IMR-90 (cell line): ENCODE data around the gene USP24. TPM values are rescaled to one million over a fixed set of nuclear protein-coding genes. Genes with fewer than 3 reads are reported as not detected.

Experiments used
- ATAC-seq: fragments of 200-7000 bp; cut with Tn5 transposase; 2 replicates; pipeline ENCODE4 v1.9.1; 2020; ENCODE audit warnings: low read depth, mild to moderate bottlenecking, moderate library complexity
- BruUV-seq: library from RNA; stranded (reverse); fragments of 400-500 nt; replicated peaks from 2 replicates; lab custom pipeline; 2021; lab: Mats Ljungman, UMichigan
- CTCF ChIA-PET: fragments of 300-600 bp; formaldehyde crosslinking; extraction: SDS; loops from one replicate; lab custom pipeline; 2021; ENCODE audit warnings: antibody characterized with exemption; lab: Yijun Ruan, JAX
- POLR2A ChIA-PET: fragments of 300-600 bp; sonication (Branson Sonifier 250); formaldehyde crosslinking; loops from one replicate; lab custom pipeline; 2022; ENCODE audit warnings: antibody characterized with exemption; ENCODE audit not compliant: unreplicated experiment; lab: Charles Lee
- DNase-seq: peaks from one replicate; pipeline ENCODE4 v3.0.0; 2013
- H2AFZ ChIP-seq: replicated peaks from 2 replicates; pipeline ENCODE3; 2013; ENCODE audit warnings: low read length, mild to moderate bottlenecking; ENCODE audit not compliant: poor library complexity
- H2AK5ac ChIP-seq: 2 replicates; pipeline ENCODE4 v1.6.1; 2013; ENCODE audit warnings: low read depth, low read length, inconsistent platforms
- H2AK9ac ChIP-seq: replicated peaks from 2 replicates; pipeline ENCODE3; 2013; ENCODE audit warnings: mild to moderate bottlenecking, low read depth, low read length, moderate library complexity; ENCODE audit not compliant: poor library complexity
- H2BK120ac ChIP-seq: 2 replicates; pipeline ENCODE4 v1.6.1; 2013; ENCODE audit warnings: low read depth, low read length, inconsistent platforms
- H2BK15ac ChIP-seq: 3 replicates; pipeline ENCODE4 v1.6.1; 2013; ENCODE audit warnings: low read depth, low read length, inconsistent platforms
- H2BK20ac ChIP-seq: 2 replicates; pipeline ENCODE4 v1.6.1; 2013; ENCODE audit warnings: low read depth, mild to moderate bottlenecking, inconsistent platforms, low read length, moderate library complexity
- H2BK5ac ChIP-seq: 2 replicates; pipeline ENCODE4 v1.6.1; 2013; ENCODE audit warnings: mild to moderate bottlenecking, low read depth, low read length, inconsistent platforms; ENCODE audit not compliant: poor library complexity, severe bottlenecking
- H3K14ac ChIP-seq: replicated peaks from 2 replicates; pipeline ENCODE4 v1.6.1; 2013; ENCODE audit warnings: low read depth, low read length, inconsistent platforms
- H3K18ac ChIP-seq: 2 replicates; pipeline ENCODE4 v1.6.1; 2013; ENCODE audit warnings: low read depth, low read length, control low read depth
- H3K23ac ChIP-seq: 2 replicates; pipeline ENCODE4 v1.6.1; 2013; ENCODE audit warnings: low read depth, low read length, inconsistent platforms
- H3K27ac ChIP-seq: 2 replicates; pipeline ENCODE4 v1.5.1; 2013; ENCODE audit warnings: mild to moderate bottlenecking, control low read depth, low read length; ENCODE audit not compliant: insufficient read depth
- H3K27me3 ChIP-seq: 2 replicates; pipeline ENCODE4 v1.6.1; 2013; ENCODE audit warnings: low read length; ENCODE audit not compliant: control insufficient read depth, insufficient read depth
- H3K36me3 ChIP-seq: 2 replicates; pipeline ENCODE4 v1.6.1; 2013; ENCODE audit warnings: low read length, mixed read lengths; ENCODE audit not compliant: control insufficient read depth, insufficient read depth
- H3K4ac ChIP-seq: 2 replicates; pipeline ENCODE4 v1.6.1; 2013; ENCODE audit warnings: low read depth, low read length, inconsistent platforms
- H3K4me1 ChIP-seq: 2 replicates; pipeline ENCODE4 v1.6.1; 2013; ENCODE audit warnings: low read length, mixed read lengths; ENCODE audit not compliant: control insufficient read depth, insufficient read depth
- H3K4me2 ChIP-seq: 2 replicates; pipeline ENCODE4 v1.6.1; 2013; ENCODE audit warnings: low read depth, mild to moderate bottlenecking, control low read depth, low read length, moderate library complexity
- H3K4me3 ChIP-seq: 2 replicates; pipeline ENCODE4 v1.5.1; 2013; ENCODE audit warnings: low read depth, mild to moderate bottlenecking, control low read depth, low read length, moderate library complexity; ENCODE audit not compliant: insufficient read depth
- H3K56ac ChIP-seq: 2 replicates; pipeline ENCODE4 v1.6.1; 2013; ENCODE audit warnings: low read length, inconsistent platforms; ENCODE audit not compliant: insufficient read depth; ENCODE audit errors: extremely low read depth
- H3K79me1 ChIP-seq, 2 experiments: 2 replicates each; pipeline ENCODE4 v1.6.1; 2013; ENCODE audit warnings: low read length in 2 of 2, inconsistent platforms in 1 of 2, low read depth in 1 of 2
- H3K9ac ChIP-seq: 2 replicates; pipeline ENCODE4 v1.6.1; 2013; ENCODE audit warnings: low read depth, low read length, control low read depth
- H3K9me1 ChIP-seq: 2 replicates; pipeline ENCODE4 v1.6.1; 2013; ENCODE audit warnings: low read length, inconsistent platforms; ENCODE audit not compliant: insufficient read depth
- H3K9me3 ChIP-seq: 2 replicates; pipeline ENCODE4 v1.6.1; 2013; ENCODE audit warnings: low read length; ENCODE audit not compliant: control insufficient read depth, insufficient read depth
- H4K20me1 ChIP-seq: 2 replicates; pipeline ENCODE4 v1.6.1; 2013; ENCODE audit warnings: low read length, inconsistent platforms; ENCODE audit not compliant: insufficient read depth
- H4K5ac ChIP-seq: 2 replicates; pipeline ENCODE4 v1.6.1; 2013; ENCODE audit warnings: mild to moderate bottlenecking, low read depth, low read length, control low read depth
- H4K8ac ChIP-seq, 2 experiments: 2 replicates each; pipeline ENCODE4 v1.6.1; 2013; ENCODE audit warnings: low read depth in 2 of 2, low read length in 2 of 2, control low read depth in 1 of 2, inconsistent platforms in 1 of 2
- H4K91ac ChIP-seq: 2 replicates; pipeline ENCODE4 v1.6.1; 2013; ENCODE audit warnings: low read depth, low read length, inconsistent platforms; ENCODE audit not compliant: insufficient read depth
- BHLHE40 ChIP-seq: fragments of 150-350 bp; IDR thresholded peaks from 2 replicates; pipeline ENCODE4 v1.6.1; 2016; ENCODE audit warnings: mild to moderate bottlenecking, low read depth, low read length
- CTCF ChIP-seq: conservative IDR thresholded peaks from 2 replicates; pipeline ENCODE4 v1.5.1; 2012; ENCODE audit warnings: mild to moderate bottlenecking, low read depth, low read length, improper control_type of control experiment
- MAFK ChIP-seq: IDR thresholded peaks from 2 replicates; pipeline ENCODE4 v1.6.1; 2012; ENCODE audit warnings: low read depth, low read length, improper control_type of control experiment
- RFX5 ChIP-seq: IDR thresholded peaks from 2 replicates; pipeline ENCODE4 v1.8.0; 2012; ENCODE audit warnings: low read depth, mild to moderate bottlenecking, low read length, moderate library complexity
- WGBS, 2 experiments: methylation state at CpG; one replicate each; pipeline versions ENCODE4 v1.1.5 to v1.1.7; 2013; ENCODE audit warnings: missing lambda C conversion rate in 2 of 2; ENCODE audit not compliant: insufficient read length in 1 of 2; ENCODE audit errors: extremely low coverage in 2 of 2; 5-methylcytosine and 5-hydroxymethylcytosine counted together
- dilution Hi-C: fragments of 300-500 bp; cut with HindIII; formaldehyde crosslinking; loops from one replicate; pipeline ENCODE4 v1.14.3; 2018; ENCODE audit warnings: low sequenced_read_pairs; ENCODE audit not compliant: unreplicated experiment
- in situ Hi-C: fragments of 300-500 bp; cut with MboI; formaldehyde crosslinking; loops from 3 replicates; pipeline ENCODE4 v1.14.3; 2019; ENCODE audit warnings: low sequenced_read_pairs, inconsistent platforms, mixed read lengths
- intact Hi-C: fragments of 100-400 bp; cut with micrococcal nuclease; formaldehyde crosslinking; loops from 2 replicates; pipeline ENCODE4 v1.10.0; 2022
- polyA plus RNA-seq, 3 experiments: library from polyadenylated mRNA; depleted of rRNA; stranded (reverse); fragments of >200 nt; gene quantifications; 2 replicates each; pipeline ENCODE4 v1.2.3, GENCODE V29; 2012; ENCODE audit warnings: low replicate concordance in 1 of 3
- total RNA-seq: library from RNA; depleted of rRNA; stranded (reverse); fragments of >200 nt; gene quantifications from 2 replicates; pipeline ENCODE4 v1.2.3, GENCODE V29; 2012
- TF ChIP-seq, protein P1 (sequence below): fragments of 150-350 bp; IDR thresholded peaks from 2 replicates; pipeline ENCODE4 v1.6.1; 2017; ENCODE audit warnings: mild to moderate bottlenecking, antibody characterized with exemption, low read length, low read depth

Gene USP24
- total and polyA plus RNA-seq, 2 of the 4 experiments (the other 2 are of a cell fraction), result 8.4 to 36.7 TPM

DNA sequence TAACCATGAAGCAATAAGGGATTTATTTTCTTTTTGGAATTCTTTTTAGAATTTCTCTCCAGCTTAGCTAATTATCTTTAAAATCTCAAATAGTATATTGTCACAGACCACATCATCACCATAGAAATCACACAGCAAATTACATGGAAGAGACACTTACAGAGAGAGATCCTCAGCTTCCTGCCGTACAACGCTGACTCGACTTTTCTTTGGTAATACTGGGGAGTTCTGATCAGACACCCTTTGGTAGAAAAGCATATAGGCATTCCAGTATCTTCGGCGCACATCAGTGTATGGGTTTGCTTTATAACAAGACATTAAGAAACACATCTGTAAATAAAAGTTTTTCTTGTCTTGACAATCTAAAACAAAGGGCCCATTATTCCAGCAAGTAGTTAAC, 120.1 kb downstream of the USP24 start:
- Histone ChIP-seq H3K4ac (no peak overlapping the region), H2AK5ac (no peak overlapping the region), H3K9ac (no peak overlapping the region), H4K8ac (no peak overlapping the region), H2BK15ac (no peak overlapping the region), H3K56ac (no peak overlapping the region), H3K27me3 (no peaks in the 10 kb centered on the region), H4K20me1 (no peaks in the 10 kb centered on the region), H2AK9ac (no peak overlapping the region), H3K23ac (no peak overlapping the region), H3K27ac (no peak overlapping the region), H3K36me3 (peaks cover 35% of the 10 kb centered on the region), H3K4me2 (no peak overlapping the region), H2BK20ac (no peak overlapping the region), H2AFZ (no peak overlapping the region), H4K5ac (no peak overlapping the region), H3K9me1 (no peaks in the 10 kb centered on the region; the same call in 1 of the 2 replicates), H3K14ac (no peak overlapping the region), H3K4me1 (no peaks in the 10 kb centered on the region), H4K91ac (no peak overlapping the region), H3K9me3 (no peaks in the 10 kb centered on the region), H3K4me3 (no peak overlapping the region), H3K18ac (no peak overlapping the region), H2BK5ac (no peak overlapping the region), H3K79me1 (no peaks in the 10 kb centered on the region; a peak in 1 of 4 replicates), H2BK120ac (no peak overlapping the region)
- BruUV-seq, result no TSS peak
- ChIA-PET CTCF (interaction anchor here (1.8 kb wide), 1 partner anchor 24 kb away, joined by 4 read pairs; no protein-coding TSS in a partner anchor), POLR2A (no interaction called here)
- no peak for DNase-seq
- WGBS, 2 experiments, result no CpG with 5 or more reads among the region's 5 CpGs
- in situ Hi-C loops (no loop called here), intact Hi-C loops (no loop called here), dilution Hi-C loops (no loop called here)
- TF ChIP-seq, protein P1, sequence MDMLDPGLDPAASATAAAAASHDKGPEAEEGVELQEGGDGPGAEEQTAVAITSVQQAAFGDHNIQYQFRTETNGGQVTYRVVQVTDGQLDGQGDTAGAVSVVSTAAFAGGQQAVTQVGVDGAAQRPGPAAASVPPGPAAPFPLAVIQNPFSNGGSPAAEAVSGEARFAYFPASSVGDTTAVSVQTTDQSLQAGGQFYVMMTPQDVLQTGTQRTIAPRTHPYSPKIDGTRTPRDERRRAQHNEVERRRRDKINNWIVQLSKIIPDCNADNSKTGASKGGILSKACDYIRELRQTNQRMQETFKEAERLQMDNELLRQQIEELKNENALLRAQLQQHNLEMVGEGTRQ, result no peak
- TF ChIP-seq CTCF, result no peak
- TF ChIP-seq BHLHE40, result no peak
- TF ChIP-seq RFX5, result no peak
- peak; percentile 72 for TF ChIP-seq MAFK
- no peak for ATAC-seq
